LNCaP clone FGC (cell line): ENCODE results near the gene GPC3.

Source experiments
- DNase-seq: peaks from one replicate; pipeline ENCODE4 v3.0.0-alpha.2; 2011; ENCODE audit warnings: low read depth
- H3K4me3 ChIP-seq: 2 replicates; pipeline ENCODE4 v1.5.1; 2011; ENCODE audit warnings: mild to moderate bottlenecking, low read depth, low read length, control low read depth
- CTCF ChIP-seq: IDR thresholded peaks from 2 replicates; pipeline ENCODE4 v1.5.1; 2012; ENCODE audit warnings: mild to moderate bottlenecking; ENCODE audit not compliant: control insufficient read depth, insufficient read depth; ENCODE audit errors: extremely low read depth

The GPC3 gene

GRCh38 chrX:133913009-133913408, 72.4 kb downstream of the GPC3 start:
- no peak for TF ChIP-seq CTCF
- no peak for DNase-seq
- H3K4me3 ChIP-seq = no peak overlapping the region

- no peak for TF ChIP-seq CTCF
- DNase-seq = no peak
- no peak overlapping the region for H3K4me3 ChIP-seq
Observed at GRCh38 chrX:133911825-133912495, 73.4 kb downstream of the GPC3 start.

GRCh38 chrX:133910539-133910938, 74.9 kb downstream of the GPC3 start:
- no peak overlapping the region for H3K4me3 ChIP-seq
- TF ChIP-seq CTCF = no peak
- DNase-seq = no peak

- no peak for TF ChIP-seq CTCF
- no peak overlapping the region for H3K4me3 ChIP-seq
- no peak for DNase-seq
Observed at GRCh38 chrX:133909888-133910287, 75.5 kb downstream of the GPC3 start.

- no peak overlapping the region for H3K4me3 ChIP-seq
- no peak for TF ChIP-seq CTCF
- DNase-seq = no peak
Observed at GRCh38 chrX:133908223-133908955, 77.0 kb downstream of the GPC3 start.

- no peak for DNase-seq
- TF ChIP-seq CTCF = no peak
- H3K4me3 ChIP-seq = no peak overlapping the region
Observed at GRCh38 chrX:133907606-133908005, 77.8 kb downstream of the GPC3 start.

GRCh38 chrX:133905305-133905704, 80.1 kb downstream of the GPC3 start:
- no peak overlapping the region for H3K4me3 ChIP-seq
- no peak for DNase-seq
- no peak for TF ChIP-seq CTCF
